HepG2 (cell line): ENCODE measurements around the gene CADPS2. TPM values are rescaled to one million over a fixed set of nuclear protein-coding genes. Genes with fewer than 3 reads are reported as not detected.

Source experiments
- AHDC1 ChIP-seq: sonication (generic); formaldehyde crosslinking; IDR thresholded peaks from 2 replicates; pipeline ENCODE4 v1.5.1; 2020; ENCODE audit warnings: mild to moderate bottlenecking, missing genetic modification reagents, borderline replicate concordance
- AHR ChIP-seq: IDR thresholded peaks from 2 replicates; pipeline ENCODE4 v1.6.1; 2018; ENCODE audit warnings: missing genetic modification reagents, missing compliant biosample characterization
- ARID5B ChIP-seq: IDR thresholded peaks from 2 replicates; pipeline ENCODE4 v1.4.0; 2020; ENCODE audit warnings: mild to moderate bottlenecking, missing genetic modification reagents
- ATF1 ChIP-seq: IDR thresholded peaks from 2 replicates; pipeline ENCODE4 v1.6.1; 2016; ENCODE audit warnings: mild to moderate bottlenecking, control low read depth
- CCAR2 ChIP-seq: fragments of 200-400 bp; formaldehyde crosslinking; optimal IDR thresholded peaks from 2 replicates; pipeline ENCODE3; 2018; ENCODE audit warnings: low read depth, mild to moderate bottlenecking, low read length, moderate library complexity
- CHD2 ChIP-seq: IDR thresholded peaks from 2 replicates; pipeline ENCODE4 v1.6.1; 2011; ENCODE audit warnings: low read depth, low read length, improper control_type of control experiment
- DMAP1 ChIP-seq: IDR thresholded peaks from 2 replicates; pipeline ENCODE4 v1.6.1; 2016
- EEA1 ChIP-seq: sonication (generic); formaldehyde crosslinking; IDR thresholded peaks from 2 replicates; pipeline ENCODE4 v1.5.1; 2020; ENCODE audit warnings: mild to moderate bottlenecking, missing genetic modification reagents, borderline replicate concordance
- ELF3 ChIP-seq: IDR thresholded peaks from 2 replicates; pipeline ENCODE4 v1.6.1; 2016; ENCODE audit warnings: missing genetic modification reagents, missing compliant biosample characterization
- EZH2 ChIP-seq: conservative IDR thresholded peaks from 2 replicates; pipeline ENCODE4 v1.6.1; 2012; ENCODE audit warnings: mild to moderate bottlenecking, low read depth, low read length, moderate library complexity
- FOSL1 ChIP-seq: sonication (generic); formaldehyde crosslinking; IDR thresholded peaks from 2 replicates; pipeline ENCODE4 v1.9.0; 2021; ENCODE audit warnings: missing genetic modification reagents, borderline replicate concordance
- FOSL2 ChIP-seq: sonication (generic); formaldehyde crosslinking; IDR thresholded peaks from 2 replicates; pipeline ENCODE4 v1.4.0; 2020; ENCODE audit warnings: missing genetic modification reagents
- FOXP4 ChIP-seq: sonication (generic); formaldehyde crosslinking; IDR thresholded peaks from 2 replicates; pipeline ENCODE4 v1.4.0; 2020; ENCODE audit warnings: missing genetic modification reagents
- GFI1 ChIP-seq: sonication (generic); formaldehyde crosslinking; IDR thresholded peaks from 2 replicates; pipeline ENCODE4 v1.5.0; 2020; ENCODE audit warnings: missing genetic modification reagents, mild to moderate bottlenecking, borderline replicate concordance
- MXD3 ChIP-seq: IDR thresholded peaks from 2 replicates; pipeline ENCODE4 v1.6.1; 2016; ENCODE audit warnings: mild to moderate bottlenecking, missing biosample characterization, missing genetic modification reagents
- NCOA2 ChIP-seq: sonication (generic); formaldehyde crosslinking; IDR thresholded peaks from 2 replicates; pipeline ENCODE4 v1.8.0; 2022; ENCODE audit warnings: inconsistent platforms
- NFATC3 ChIP-seq: sonication (generic); formaldehyde crosslinking; IDR thresholded peaks from 2 replicates; pipeline ENCODE4 v1.5.1; 2020; ENCODE audit warnings: mild to moderate bottlenecking, missing genetic modification reagents
- NFIC ChIP-seq: IDR thresholded peaks from 2 replicates; pipeline ENCODE4 v1.6.1; 2012; ENCODE audit warnings: mild to moderate bottlenecking, low read length, inconsistent platforms
- RARA ChIP-seq: IDR thresholded peaks from 2 replicates; pipeline ENCODE4 v1.6.1; 2016; ENCODE audit warnings: missing genetic modification reagents, missing compliant biosample characterization
- SAP130 ChIP-seq: IDR thresholded peaks from 2 replicates; pipeline ENCODE4 v1.6.1; 2016; ENCODE audit warnings: low read depth
- TCF7 ChIP-seq: sonication (generic); IDR thresholded peaks from 2 replicates; pipeline ENCODE4 v1.6.1; 2016; ENCODE audit warnings: antibody characterized with exemption, low read depth
- polyA plus RNA-seq, 8 experiments: library from polyadenylated mRNA; depleted of rRNA in 3 of 8; stranded (reverse) in 7 of 8; unstranded in 1 of 8; fragments of >200 nt; fragmentation: Illumina TruSeq in 4 of 8; extraction: Trizol in 4 of 8; gene quantifications; 2 replicates each; pipeline versions ENCODE4 v1.2.1 to v1.2.3, GENCODE V29; 2011 to 2016; ENCODE audit warnings: low read depth in 4 of 8, missing spikeins in 1 of 8, mixed read lengths in 1 of 8; ENCODE audit not compliant: insufficient read depth in 1 of 8
- total RNA-seq, 5 experiments: library from RNA; depleted of rRNA; stranded (reverse); fragments of >200 nt; fragmentation: Illumina TruSeq; extraction: Trizol; gene quantifications; 2 replicates each; pipeline ENCODE4 v1.2.3, GENCODE V29; 2016; ENCODE audit warnings: low read depth in 1 of 5

The CADPS2 gene
- total and polyA plus RNA-seq, 2 of the 13 experiments (the other 11 are each of a cell fraction or from before 2014, with no cell fraction given), result 17.6 to 43.8 TPM

- TF ChIP-seq AHR (CRISPR knock-in tag), result no peak
- no peak for TF ChIP-seq EZH2
- TF ChIP-seq RARA (CRISPR knock-in tag), result peak; percentile 35; the same call in 1 of the 2 replicates
- TF ChIP-seq ARID5B (CRISPR knock-in tag), result peak; percentile 91
- peak; percentile 49; the same call in 1 of the 2 replicates for TF ChIP-seq SAP130 (CRISPR knock-in tag)
- TF ChIP-seq DMAP1 (CRISPR knock-in tag), result peak; percentile 45; the same call in 1 of the 2 replicates
- peak; percentile 93 for TF ChIP-seq GFI1
- TF ChIP-seq CCAR2, result no peak
- TF ChIP-seq NFIC, result peak; percentile 55; the same call in 1 of the 2 replicates
- TF ChIP-seq FOSL2 (CRISPR knock-in tag), result peak; percentile 39; the same call in 1 of the 2 replicates
- peak; percentile 74 for TF ChIP-seq NCOA2 (CRISPR knock-in tag)
- no peak for TF ChIP-seq FOSL1 (CRISPR knock-in tag)
- TF ChIP-seq AHDC1 (CRISPR knock-in tag), result 0 out of 2 replicates have a peak, but pooled peaks have one; percentile 44
- TF ChIP-seq ATF1 (CRISPR knock-in tag), result peak; percentile 49; the same call in 1 of the 2 replicates
- TF ChIP-seq EEA1, result no peak
- no peak for TF ChIP-seq MXD3
- peak; percentile 75 for TF ChIP-seq ELF3 (CRISPR knock-in tag)
- peak; percentile 89 for TF ChIP-seq TCF7
- no peak for TF ChIP-seq CHD2
- TF ChIP-seq FOXP4 (CRISPR knock-in tag), result peak; percentile 83
- TF ChIP-seq NFATC3, result no peak
Measured at GRCh38 chr7:122752583-122752982, 133.7 kb downstream of the CADPS2 start (continued).
